ENCODE data around the gene EIPR1. TPM values are rescaled to one million over a fixed set of nuclear protein-coding genes. Genes with fewer than 3 reads are reported as not detected.
A peak's percentile ranks its signal among the peaks of the same experiment; 100 is the strongest.
"Not testable (repeated sequence)": the region's sequence is repeated elsewhere in the genome, so short reads cannot be mapped to it uniquely, and the experiment has no call there.

The EIPR1 gene
- total RNA-seq, 2 experiments from 2014 or later = 31.0 to 34.6 TPM

GRCh38 chr2:3361518-3362389, 15.9 kb downstream of the EIPR1 start:
- H3K27me3 Mint-ChIP-seq = no peaks in the 10 kb centered on the region
- H3K36me3 Mint-ChIP-seq = peaks cover 15% of the 10 kb centered on the region
- H3K4me1 Mint-ChIP-seq = peaks cover 42% of the 10 kb centered on the region
- no peak for ATAC-seq (ENCODE audit: low read depth)
- POLR2A ChIA-PET = interaction anchor here (1.6 kb wide), 1 partner anchor 18 kb away, joined by 3 read pairs; the partner anchor contains the start of gene TRAPPC12
- H3K27ac Mint-ChIP-seq = peak overlapping the region; percentile 80
- no peak for DNase-seq
- H3K4me3 Mint-ChIP-seq = peak overlapping the region; percentile 6
- no peaks in the 10 kb centered on the region for H3K9me3 Mint-ChIP-seq

DNA sequence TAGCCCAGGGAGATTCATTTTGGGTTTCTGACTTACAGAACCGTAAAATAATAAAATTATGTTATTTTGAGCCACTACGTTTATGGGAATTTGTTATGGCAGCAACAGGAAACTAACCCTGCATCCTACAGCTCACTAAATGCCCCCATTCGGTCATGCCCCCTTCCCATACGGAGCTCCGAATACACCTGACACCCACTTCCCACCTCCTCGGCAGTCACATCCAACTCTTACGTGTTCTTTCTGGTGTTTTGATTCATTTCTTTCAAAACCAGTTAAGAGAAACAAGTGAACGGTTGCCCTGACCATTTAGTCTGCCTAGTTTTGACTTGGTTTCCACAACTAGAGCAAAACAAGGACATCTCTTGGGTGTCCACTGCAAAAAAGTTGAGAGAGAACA, 19.7 kb downstream of the EIPR1 start:
- Mint-ChIP-seq H3K4me1 (peaks cover 39% of the 10 kb centered on the region), H3K9me3 (no peaks in the 10 kb centered on the region), H3K36me3 (peaks cover 26% of the 10 kb centered on the region), H3K27ac (no peak overlapping the region), H3K4me3 (no peak overlapping the region), H3K27me3 (no peaks in the 10 kb centered on the region)
- DNase-seq (no peak), ATAC-seq (ENCODE audit: low read depth) (no peak)
- POLR2A ChIA-PET = interaction anchor here (1.5 kb wide), 1 partner anchor 200 kb away, joined by 3 read pairs; the partner anchor contains the start of gene RNASEH1

GRCh38 chr2:3357446-3357845, 20.2 kb downstream of the EIPR1 start:
- POLR2A ChIA-PET = interaction anchor here (1.5 kb wide), 1 partner anchor 201 kb away, joined by 3 read pairs; the partner anchor contains the start of gene RNASEH1
- H3K9me3 Mint-ChIP-seq; H3K27ac Mint-ChIP-seq; H3K27me3 Mint-ChIP-seq; DNase-seq; ATAC-seq (ENCODE audit: low read depth); H3K4me3 Mint-ChIP-seq: not testable (repeated sequence)
- Mint-ChIP-seq H3K4me1 (peaks cover 35% of the 10 kb centered on the region), H3K36me3 (peaks cover 29% of the 10 kb centered on the region)

DNA sequence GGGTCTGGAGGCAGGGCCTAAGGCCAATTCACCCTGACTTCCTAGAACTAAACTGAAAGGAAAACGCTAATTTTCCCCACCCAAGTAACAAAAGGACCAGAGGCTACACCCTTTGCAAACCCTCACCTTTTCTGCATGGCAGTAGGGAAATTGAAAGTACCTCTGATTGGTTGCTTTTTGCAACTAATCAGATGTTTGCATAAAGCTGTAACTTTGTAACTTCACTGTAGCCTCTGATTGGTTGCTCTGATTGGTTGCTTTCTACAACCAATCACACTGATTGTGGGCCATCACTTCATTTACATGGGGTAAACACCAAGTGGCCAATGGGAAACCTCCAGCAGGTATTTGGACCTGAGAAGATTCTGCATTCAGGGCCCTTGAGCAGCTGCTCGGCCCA, 20.8 kb downstream of the EIPR1 start:
- Mint-ChIP-seq H3K4me3 (no peak overlapping the region), H3K27ac (no peak overlapping the region), H3K9me3 (peaks cover 3% of the 10 kb centered on the region), H3K27me3 (no peaks in the 10 kb centered on the region), H3K36me3 (peaks cover 32% of the 10 kb centered on the region), H3K4me1 (peaks cover 29% of the 10 kb centered on the region)
- POLR2A ChIA-PET = no interaction called here
- ATAC-seq (ENCODE audit: low read depth) (no peak), DNase-seq (no peak)

DNA sequence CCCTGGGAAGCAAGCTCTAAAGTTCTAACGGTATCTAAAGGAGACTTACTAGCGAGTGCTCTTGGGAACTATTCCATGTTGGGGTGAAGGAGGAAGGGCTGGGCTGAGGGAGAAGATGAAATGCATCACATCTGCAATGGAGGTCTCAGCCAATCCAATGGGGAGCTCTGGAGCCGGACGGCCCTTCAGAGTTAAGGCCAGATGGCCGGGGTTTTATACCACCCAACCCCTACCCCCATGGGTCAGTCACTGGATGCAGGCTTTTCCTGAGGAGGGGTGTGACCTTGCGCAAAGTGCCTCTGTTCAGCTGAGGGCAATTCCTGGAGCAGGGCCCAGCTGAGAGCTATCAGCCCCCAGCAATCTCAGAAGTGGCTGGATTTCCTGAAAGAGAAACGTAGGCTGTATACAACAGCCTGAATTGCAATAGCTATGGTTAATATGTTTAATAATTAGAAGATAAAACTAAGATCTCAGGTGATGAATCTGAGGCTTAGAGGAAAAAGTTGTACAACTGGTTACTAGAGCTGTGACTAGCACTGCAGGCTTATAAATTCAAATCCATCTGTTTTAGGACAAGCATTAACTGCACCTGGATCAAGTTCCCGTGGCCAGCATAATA, 21.6 kb downstream of the EIPR1 start:
- no peak for ATAC-seq (ENCODE audit: low read depth)
- H3K27ac Mint-ChIP-seq = no peak overlapping the region
- H3K9me3 Mint-ChIP-seq = peaks cover 6% of the 10 kb centered on the region
- peaks cover 23% of the 10 kb centered on the region for H3K4me1 Mint-ChIP-seq
- no peaks in the 10 kb centered on the region for H3K27me3 Mint-ChIP-seq
- DNase-seq = no peak
- no peak overlapping the region for H3K4me3 Mint-ChIP-seq
- POLR2A ChIA-PET = no interaction called here
- peaks cover 34% of the 10 kb centered on the region for H3K36me3 Mint-ChIP-seq

- ATAC-seq (ENCODE audit: low read depth) (no peak), DNase-seq (no peak)
- peaks cover 12% of the 10 kb centered on the region for H3K9me3 Mint-ChIP-seq
- H3K27ac Mint-ChIP-seq = no peak overlapping the region
- no peak overlapping the region for H3K4me3 Mint-ChIP-seq
- peaks cover 23% of the 10 kb centered on the region for H3K4me1 Mint-ChIP-seq
- POLR2A ChIA-PET = no interaction called here
- H3K36me3 Mint-ChIP-seq = peaks cover 43% of the 10 kb centered on the region
- H3K27me3 Mint-ChIP-seq = no peaks in the 10 kb centered on the region
Observed at GRCh38 chr2:3354986-3355385, 22.6 kb downstream of the EIPR1 start.

- DNase-seq (no peak), ATAC-seq (ENCODE audit: low read depth) (no peak)
- H3K9me3 Mint-ChIP-seq = peaks cover 12% of the 10 kb centered on the region
- H3K27me3 Mint-ChIP-seq = no peaks in the 10 kb centered on the region
- POLR2A ChIA-PET = no interaction called here
- H3K36me3 Mint-ChIP-seq = peaks cover 61% of the 10 kb centered on the region
- peaks cover 1% of the 10 kb centered on the region for H3K4me1 Mint-ChIP-seq
- H3K27ac Mint-ChIP-seq = no peak overlapping the region
- no peak overlapping the region for H3K4me3 Mint-ChIP-seq
Observed at GRCh38 chr2:3349211-3349693, 28.4 kb downstream of the EIPR1 start.

- H3K4me1 Mint-ChIP-seq = no peaks in the 10 kb centered on the region
- no peak overlapping the region for H3K27ac Mint-ChIP-seq
- H3K27me3 Mint-ChIP-seq = no peaks in the 10 kb centered on the region
- POLR2A ChIA-PET = no interaction called here
- peaks cover 56% of the 10 kb centered on the region for H3K36me3 Mint-ChIP-seq
- H3K4me3 Mint-ChIP-seq = no peak overlapping the region
- no peak for ATAC-seq (ENCODE audit: low read depth)
- DNase-seq = no peak
- peaks cover 12% of the 10 kb centered on the region for H3K9me3 Mint-ChIP-seq
Observed at GRCh38 chr2:3348767-3349166, 28.9 kb downstream of the EIPR1 start.

DNA sequence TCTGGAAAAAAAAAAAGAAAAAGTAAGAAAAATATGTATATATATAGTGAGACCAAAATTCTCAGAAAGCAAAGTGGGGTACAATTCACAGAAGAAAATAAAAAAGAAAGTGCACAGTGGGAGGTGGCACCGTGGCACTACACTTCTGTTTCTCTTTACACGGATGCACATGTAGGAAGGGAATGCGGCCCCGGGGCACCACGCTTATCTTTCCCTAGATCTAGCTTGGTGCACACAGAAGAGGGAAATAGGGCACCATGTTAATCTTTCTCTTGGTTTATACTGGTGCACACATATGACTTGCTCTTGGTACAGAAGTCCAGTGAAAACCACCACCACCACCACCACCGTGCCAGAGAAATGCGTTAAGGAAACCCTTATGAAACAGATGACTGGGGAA, 32.0 kb downstream of the EIPR1 start:
- no peak for DNase-seq
- H3K9me3 Mint-ChIP-seq = peaks cover 5% of the 10 kb centered on the region

GRCh38 chr2:3344897-3345296, 32.7 kb downstream of the EIPR1 start:
- peaks cover 2% of the 10 kb centered on the region for H3K4me1 Mint-ChIP-seq
- no peak overlapping the region for H3K27ac Mint-ChIP-seq
- H3K4me3 Mint-ChIP-seq = no peak overlapping the region
- no peaks in the 10 kb centered on the region for H3K9me3 Mint-ChIP-seq
- POLR2A ChIA-PET = no interaction called here
- peaks cover 33% of the 10 kb centered on the region for H3K36me3 Mint-ChIP-seq
- DNase-seq = no peak
- H3K27me3 Mint-ChIP-seq = no peaks in the 10 kb centered on the region
- no peak for ATAC-seq (ENCODE audit: low read depth)

More for the DNA sequence above, 32.0 kb downstream of the EIPR1 start:
- ATAC-seq (ENCODE audit: low read depth) = no peak
- Mint-ChIP-seq H3K27me3 (no peaks in the 10 kb centered on the region), H3K36me3 (peaks cover 38% of the 10 kb centered on the region), H3K27ac (no peak overlapping the region), H3K4me3 (no peak overlapping the region), H3K4me1 (peaks cover 2% of the 10 kb centered on the region)
- POLR2A ChIA-PET = no interaction called here

- Mint-ChIP-seq H3K9me3 (no peaks in the 10 kb centered on the region), H3K27ac (no peak overlapping the region), H3K27me3 (no peaks in the 10 kb centered on the region), H3K4me1 (peaks cover 2% of the 10 kb centered on the region), H3K4me3 (no peak overlapping the region), H3K36me3 (peaks cover 19% of the 10 kb centered on the region)
- ATAC-seq (ENCODE audit: low read depth) = no peak
- POLR2A ChIA-PET = no interaction called here
- DNase-seq = no peak
Observed at GRCh38 chr2:3343012-3343411, 34.6 kb downstream of the EIPR1 start.

GRCh38 chr2:3342324-3342723, 35.3 kb downstream of the EIPR1 start:
- Mint-ChIP-seq H3K36me3 (peaks cover 15% of the 10 kb centered on the region), H3K27ac (no peak overlapping the region), H3K4me3 (no peak overlapping the region), H3K4me1 (peaks cover 2% of the 10 kb centered on the region), H3K9me3 (no peaks in the 10 kb centered on the region), H3K27me3 (no peaks in the 10 kb centered on the region)
- ATAC-seq (ENCODE audit: low read depth) (no peak), DNase-seq (no peak)
- POLR2A ChIA-PET = no interaction called here

- POLR2A ChIA-PET = no interaction called here
- DNase-seq = no peak
- H3K27ac Mint-ChIP-seq = no peak overlapping the region
Observed at GRCh38 chr2:3341336-3341735, 36.3 kb downstream of the EIPR1 start.

DNA sequence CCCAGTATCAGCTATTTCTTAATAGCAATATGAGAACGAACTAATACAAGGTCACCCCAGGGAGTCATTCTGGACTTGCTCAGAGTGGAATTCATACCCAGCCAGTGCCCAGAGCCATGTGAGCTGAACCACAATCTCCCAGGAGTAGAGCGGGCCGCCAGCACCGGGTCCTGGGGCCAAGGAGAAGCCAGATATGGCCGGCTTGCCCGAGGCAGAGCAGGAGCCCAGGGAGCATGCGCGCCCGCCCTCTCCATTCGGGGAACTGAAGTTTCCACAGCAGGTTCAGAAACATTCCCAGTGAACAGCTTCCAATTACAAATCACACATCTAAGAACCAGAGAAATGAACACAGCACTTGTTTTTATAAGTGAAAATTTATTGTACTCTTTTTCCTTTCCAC, 37.5 kb downstream of the EIPR1 start:
- ATAC-seq (ENCODE audit: low read depth) (no peak), DNase-seq (no peak)
- Mint-ChIP-seq H3K27me3 (no peaks in the 10 kb centered on the region), H3K27ac (no peak overlapping the region), H3K36me3 (peaks cover 17% of the 10 kb centered on the region), H3K4me1 (peaks cover 4% of the 10 kb centered on the region), H3K4me3 (no peak overlapping the region), H3K9me3 (no peaks in the 10 kb centered on the region)
- POLR2A ChIA-PET = no interaction called here

More at GRCh38 chr2:3341336-3341735, 36.3 kb downstream of the EIPR1 start:
- peaks cover 2% of the 10 kb centered on the region for H3K4me1 Mint-ChIP-seq
- no peak for ATAC-seq (ENCODE audit: low read depth)
- no peaks in the 10 kb centered on the region for H3K27me3 Mint-ChIP-seq
- no peaks in the 10 kb centered on the region for H3K9me3 Mint-ChIP-seq
- no peak overlapping the region for H3K4me3 Mint-ChIP-seq
- peaks cover 10% of the 10 kb centered on the region for H3K36me3 Mint-ChIP-seq

Data from activated naive CD8-positive, alpha-beta T cell treated with anti-CD3 and anti-CD28 coated beads, Interleukin-2, amount 10 ng/mL, durations not matched to agents 7 days and 5 days (primary cell).